GM18909 (cell line): ENCODE results near the gene TMEM59.
"Not testable (repeated sequence)": the region's sequence is repeated elsewhere in the genome, so short reads cannot be mapped to it uniquely, and the experiment has no call there.

Source experiments
- ATAC-seq: cut with Tn5 transposase; IDR thresholded peaks from one replicate; pipeline ENCODE4 v1.9.1; 2021; ENCODE audit warnings: mild to moderate bottlenecking; ENCODE audit not compliant: unreplicated experiment, poor library complexity

The TMEM59 gene

GRCh38 chr1:54014009-54014629 lies 38.9 kb downstream of the TMEM59 start:
- ATAC-seq, result no peak

GRCh38 chr1:54013393-54014008 lies 39.5 kb downstream of the TMEM59 start:
- no peak for ATAC-seq

- ATAC-seq, result no peak
Observed at GRCh38 chr1:54012863-54013262, 40.1 kb downstream of the TMEM59 start.

GRCh38 chr1:54012008-54012325 lies 41.0 kb downstream of the TMEM59 start:
- ATAC-seq, result no peak

GRCh38 chr1:54011316-54012007 lies 41.5 kb downstream of the TMEM59 start:
- ATAC-seq, result no peak

- no peak for ATAC-seq
Observed at GRCh38 chr1:54010415-54011117, 42.4 kb downstream of the TMEM59 start.

GRCh38 chr1:54009406-54009805 lies 43.6 kb downstream of the TMEM59 start:
- no peak for ATAC-seq

GRCh38 chr1:54008876-54009275 lies 44.1 kb downstream of the TMEM59 start:
- ATAC-seq, result no peak

- no peak for ATAC-seq
Observed at GRCh38 chr1:54007613-54008012, 45.4 kb downstream of the TMEM59 start.

- no peak for ATAC-seq
Observed at GRCh38 chr1:54006508-54006907, 46.5 kb downstream of the TMEM59 start.

GRCh38 chr1:54004481-54005049 lies 48.4 kb downstream of the TMEM59 start:
- ATAC-seq, result no peak

GRCh38 chr1:54003750-54004480 lies 49.1 kb downstream of the TMEM59 start:
- not testable (repeated sequence) for ATAC-seq

- no peak for ATAC-seq
Observed at GRCh38 chr1:54003249-54003646, 49.8 kb downstream of the TMEM59 start.

GRCh38 chr1:54002544-54003248 lies 50.3 kb downstream of the TMEM59 start:
- no peak for ATAC-seq

- no peak for ATAC-seq
Observed at GRCh38 chr1:54001591-54001990, 51.4 kb downstream of the TMEM59 start.

GRCh38 chr1:53999920-54000319 lies 53.1 kb downstream of the TMEM59 start:
- ATAC-seq, result no peak

- no peak for ATAC-seq
Observed at GRCh38 chr1:53998223-53998622, 54.8 kb downstream of the TMEM59 start.

- no peak for ATAC-seq
Observed at GRCh38 chr1:53995683-53996082, 57.3 kb downstream of the TMEM59 start.

GRCh38 chr1:53994516-53994915 lies 58.5 kb downstream of the TMEM59 start:
- not testable (repeated sequence) for ATAC-seq
